ENCODE results near the gene KCTD18. TPM values are rescaled to one million over a fixed set of nuclear protein-coding genes. Genes with fewer than 3 reads are reported as not detected.

KCTD18 gene
- total RNA-seq, 1 donor, result 33.7 TPM

GRCh38 chr2:200461846-200462710 is 47.8 kb downstream of the KCTD18 start:
- peaks cover 10% of the 10 kb centered on the region for H3K4me1 ChIP-seq (ENCODE audit: insufficient read depth, low read length)
- no peak overlapping the region for H3K4me3 ChIP-seq (ENCODE audit: insufficient read depth, low read length)
- no peaks in the 10 kb centered on the region for H3K9me3 ChIP-seq (ENCODE audit: low read depth, low read length)
- no peaks in the 10 kb centered on the region for H3K27me3 ChIP-seq (ENCODE audit: insufficient read depth, low read length)
- TF ChIP-seq, protein P1, sequence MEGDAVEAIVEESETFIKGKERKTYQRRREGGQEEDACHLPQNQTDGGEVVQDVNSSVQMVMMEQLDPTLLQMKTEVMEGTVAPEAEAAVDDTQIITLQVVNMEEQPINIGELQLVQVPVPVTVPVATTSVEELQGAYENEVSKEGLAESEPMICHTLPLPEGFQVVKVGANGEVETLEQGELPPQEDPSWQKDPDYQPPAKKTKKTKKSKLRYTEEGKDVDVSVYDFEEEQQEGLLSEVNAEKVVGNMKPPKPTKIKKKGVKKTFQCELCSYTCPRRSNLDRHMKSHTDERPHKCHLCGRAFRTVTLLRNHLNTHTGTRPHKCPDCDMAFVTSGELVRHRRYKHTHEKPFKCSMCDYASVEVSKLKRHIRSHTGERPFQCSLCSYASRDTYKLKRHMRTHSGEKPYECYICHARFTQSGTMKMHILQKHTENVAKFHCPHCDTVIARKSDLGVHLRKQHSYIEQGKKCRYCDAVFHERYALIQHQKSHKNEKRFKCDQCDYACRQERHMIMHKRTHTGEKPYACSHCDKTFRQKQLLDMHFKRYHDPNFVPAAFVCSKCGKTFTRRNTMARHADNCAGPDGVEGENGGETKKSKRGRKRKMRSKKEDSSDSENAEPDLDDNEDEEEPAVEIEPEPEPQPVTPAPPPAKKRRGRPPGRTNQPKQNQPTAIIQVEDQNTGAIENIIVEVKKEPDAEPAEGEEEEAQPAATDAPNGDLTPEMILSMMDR (IDR thresholded peaks at IDR 0.05; ENCODE audit: extremely low read depth, low read depth, low read length), result no peak
- no peak for DNase-seq (ENCODE audit: insufficient read length, low spot score, missing footprints)
- no peak overlapping the region for H3K27ac ChIP-seq (ENCODE audit: low read depth, low read length)
- H3K4me2 ChIP-seq (ENCODE audit: insufficient read depth, low read length), result no peak overlapping the region
- no peak overlapping the region for H2AFZ ChIP-seq (ENCODE audit: low read length)
- no peaks in the 10 kb centered on the region for H4K20me1 ChIP-seq (ENCODE audit: insufficient read depth, low read length)
- peaks cover 37% of the 10 kb centered on the region for H3K36me3 ChIP-seq (ENCODE audit: insufficient read depth, low read length)
- no peaks in the 10 kb centered on the region for H3K79me2 ChIP-seq (ENCODE audit: insufficient read depth, low read length)

- Histone ChIP-seq H2AFZ (ENCODE audit: low read length) (no peak overlapping the region), H4K20me1 (ENCODE audit: insufficient read depth, low read length) (no peaks in the 10 kb centered on the region), H3K27me3 (ENCODE audit: insufficient read depth, low read length) (no peaks in the 10 kb centered on the region), H3K9me3 (ENCODE audit: low read depth, low read length) (no peaks in the 10 kb centered on the region), H3K4me1 (ENCODE audit: insufficient read depth, low read length) (peaks cover 18% of the 10 kb centered on the region), H3K36me3 (ENCODE audit: insufficient read depth, low read length) (peaks cover 32% of the 10 kb centered on the region), H3K27ac (ENCODE audit: low read depth, low read length) (no peak overlapping the region), H3K4me3 (ENCODE audit: insufficient read depth, low read length) (no peak overlapping the region), H3K4me2 (ENCODE audit: insufficient read depth, low read length) (no peak overlapping the region), H3K79me2 (ENCODE audit: insufficient read depth, low read length) (no peaks in the 10 kb centered on the region)
- TF ChIP-seq, protein P1 (IDR thresholded peaks at IDR 0.05; ENCODE audit: extremely low read depth, low read depth, low read length), result no peak
- no peak for DNase-seq (ENCODE audit: insufficient read length, low spot score, missing footprints)
Observed at GRCh38 chr2:200459101-200459500, 50.8 kb downstream of the KCTD18 start.

DNA sequence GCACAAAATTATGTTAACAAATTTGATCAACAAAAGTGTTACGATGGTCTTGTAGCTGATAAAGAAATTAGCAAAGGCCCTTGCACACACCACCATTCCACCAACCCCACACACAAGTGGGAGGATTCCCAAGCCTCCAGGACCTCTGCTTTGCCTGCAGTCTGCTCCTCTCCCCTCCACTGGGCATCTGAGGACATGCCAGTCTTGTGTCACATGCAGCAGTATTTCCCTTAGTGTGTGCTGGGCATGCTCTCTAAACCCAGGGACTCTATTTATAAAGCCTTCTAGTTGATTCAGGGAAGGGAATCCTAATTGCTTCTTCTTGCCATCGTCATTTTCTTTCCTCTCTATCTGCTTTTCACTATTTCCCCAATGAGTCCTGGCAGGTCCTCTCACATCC is 53.3 kb downstream of the KCTD18 start:
- no peak overlapping the region for H2AFZ ChIP-seq (ENCODE audit: low read length)
- peaks cover 18% of the 10 kb centered on the region for H3K4me1 ChIP-seq (ENCODE audit: insufficient read depth, low read length)
- H4K20me1 ChIP-seq (ENCODE audit: insufficient read depth, low read length), result no peaks in the 10 kb centered on the region
- peaks cover 14% of the 10 kb centered on the region for H3K36me3 ChIP-seq (ENCODE audit: insufficient read depth, low read length)
- no peaks in the 10 kb centered on the region for H3K79me2 ChIP-seq (ENCODE audit: insufficient read depth, low read length)
- no peaks in the 10 kb centered on the region for H3K27me3 ChIP-seq (ENCODE audit: insufficient read depth, low read length)
- TF ChIP-seq, protein P1 (IDR thresholded peaks at IDR 0.05; ENCODE audit: extremely low read depth, low read depth, low read length), result no peak
- H3K4me2 ChIP-seq (ENCODE audit: insufficient read depth, low read length), result no peak overlapping the region
- H3K9me3 ChIP-seq (ENCODE audit: low read depth, low read length), result no peaks in the 10 kb centered on the region
- H3K27ac ChIP-seq (ENCODE audit: low read depth, low read length), result no peak overlapping the region
- no peak overlapping the region for H3K4me3 ChIP-seq (ENCODE audit: insufficient read depth, low read length)
- DNase-seq (ENCODE audit: insufficient read length, low spot score, missing footprints), result no peak

DNA sequence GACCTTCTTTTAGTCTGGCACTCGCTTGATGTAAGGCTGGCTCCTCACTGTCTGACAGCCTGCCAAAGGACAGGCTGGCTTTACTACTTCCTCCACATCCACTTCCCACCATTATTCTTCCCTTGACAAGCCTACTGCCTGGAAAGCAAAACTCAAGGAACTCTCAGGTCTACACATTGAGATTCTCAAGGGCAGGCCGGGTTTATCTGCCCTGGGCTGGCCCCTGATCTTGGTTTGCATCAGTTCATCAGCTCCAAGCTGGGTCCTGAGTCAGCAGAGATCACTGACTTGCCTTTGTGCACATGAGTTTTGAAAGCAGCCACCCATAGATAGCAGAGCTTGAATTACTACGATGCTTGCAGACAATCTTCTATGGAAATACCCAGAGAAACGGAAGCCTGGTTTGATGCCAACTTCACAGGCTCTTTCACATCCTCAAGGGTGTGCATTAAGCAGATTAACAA is 53.9 kb downstream of the KCTD18 start:
- Histone ChIP-seq H3K4me1 (ENCODE audit: insufficient read depth, low read length) (peaks cover 18% of the 10 kb centered on the region), H3K36me3 (ENCODE audit: insufficient read depth, low read length) (peaks cover 8% of the 10 kb centered on the region), H2AFZ (ENCODE audit: low read length) (no peak overlapping the region), H3K4me3 (ENCODE audit: insufficient read depth, low read length) (no peak overlapping the region), H3K27ac (ENCODE audit: low read depth, low read length) (no peak overlapping the region), H4K20me1 (ENCODE audit: insufficient read depth, low read length) (no peaks in the 10 kb centered on the region), H3K4me2 (ENCODE audit: insufficient read depth, low read length) (no peak overlapping the region), H3K79me2 (ENCODE audit: insufficient read depth, low read length) (no peaks in the 10 kb centered on the region), H3K9me3 (ENCODE audit: low read depth, low read length) (no peaks in the 10 kb centered on the region), H3K27me3 (ENCODE audit: insufficient read depth, low read length) (no peaks in the 10 kb centered on the region)
- TF ChIP-seq, protein P1 (IDR thresholded peaks at IDR 0.05; ENCODE audit: extremely low read depth, low read depth, low read length), result no peak
- DNase-seq (ENCODE audit: insufficient read length, low spot score, missing footprints), result no peak
